ENCODE results near the gene LPAR2.

The LPAR2 gene

DNA sequence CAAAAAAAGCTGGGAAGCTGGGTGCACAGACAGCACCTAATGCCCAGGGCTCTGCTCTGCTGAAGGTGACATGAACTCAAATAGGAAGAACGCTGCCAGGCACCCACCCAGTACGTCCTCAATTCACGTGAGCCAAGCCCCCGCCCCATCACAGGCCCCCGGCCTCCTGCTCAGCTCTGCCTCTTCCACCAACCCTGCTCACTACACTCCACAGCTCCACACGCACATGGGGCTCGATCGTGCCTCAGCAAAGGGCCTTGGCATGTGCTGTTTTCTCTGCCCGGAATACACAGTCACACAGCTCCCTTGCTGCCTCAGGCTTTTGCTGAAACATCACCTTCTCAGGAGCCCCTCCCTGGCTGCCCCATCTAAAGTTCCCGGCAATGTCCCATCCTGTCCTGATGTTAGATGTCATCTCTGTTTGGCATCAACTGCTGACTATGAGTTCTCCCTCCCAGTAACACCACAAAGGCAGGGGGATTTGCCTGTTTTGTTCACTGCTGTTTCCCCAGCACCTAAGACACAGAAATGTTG, 33.2 kb upstream of the LPAR2 start:
- peak; percentile 3 for DNase-seq (ENCODE audit: extremely low spot score)
- ChIA-PET CTCF (interaction anchor here (0.7 kb wide), 1 partner anchor 25 kb away, joined by 3 read pairs; no protein-coding TSS in a partner anchor), POLR2A (interaction anchor here (1.7 kb wide), 1 partner anchor 10 kb away, joined by 7 read pairs; no protein-coding TSS in a partner anchor)
- no peak for TF ChIP-seq FOXA1 (IDR thresholded peaks at IDR 0.05)
- no peak for TF ChIP-seq L3MBTL2 (conservative IDR thresholded peaks at IDR 0.05)
- no peak for TF ChIP-seq LEF1 (IDR thresholded peaks at IDR 0.05; ENCODE audit: borderline replicate concordance)
- no peak for TF ChIP-seq BHLHE40 (IDR thresholded peaks at IDR 0.05; ENCODE audit: borderline replicate concordance)
- no peak for TF ChIP-seq FOXK2 (IDR thresholded peaks at IDR 0.05)
- no peak for TF ChIP-seq NFRKB (IDR thresholded peaks at IDR 0.05)
- no peak for TF ChIP-seq HDGF (IDR thresholded peaks at IDR 0.05; ENCODE audit: borderline replicate concordance)
- TF ChIP-seq CTBP1 (IDR thresholded peaks at IDR 0.05; ENCODE audit: borderline replicate concordance): no peak
- no peak for TF ChIP-seq SUZ12 (IDR thresholded peaks at IDR 0.05)
- TF ChIP-seq ARNT (IDR thresholded peaks at IDR 0.05): no peak
- TF ChIP-seq, protein P1, sequence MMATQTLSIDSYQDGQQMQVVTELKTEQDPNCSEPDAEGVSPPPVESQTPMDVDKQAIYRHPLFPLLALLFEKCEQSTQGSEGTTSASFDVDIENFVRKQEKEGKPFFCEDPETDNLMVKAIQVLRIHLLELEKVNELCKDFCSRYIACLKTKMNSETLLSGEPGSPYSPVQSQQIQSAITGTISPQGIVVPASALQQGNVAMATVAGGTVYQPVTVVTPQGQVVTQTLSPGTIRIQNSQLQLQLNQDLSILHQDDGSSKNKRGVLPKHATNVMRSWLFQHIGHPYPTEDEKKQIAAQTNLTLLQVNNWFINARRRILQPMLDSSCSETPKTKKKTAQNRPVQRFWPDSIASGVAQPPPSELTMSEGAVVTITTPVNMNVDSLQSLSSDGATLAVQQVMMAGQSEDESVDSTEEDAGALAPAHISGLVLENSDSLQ (IDR thresholded peaks at IDR 0.05): no peak
- TF ChIP-seq FOXM1 (IDR thresholded peaks at IDR 0.05; ENCODE audit: borderline replicate concordance): no peak
- TF ChIP-seq TARDBP (IDR thresholded peaks at IDR 0.05): no peak
- TF ChIP-seq SP1 (IDR thresholded peaks at IDR 0.05): no peak
- no peak for TF ChIP-seq ELF4 (IDR thresholded peaks at IDR 0.05)
- TF ChIP-seq ZNF384 (IDR thresholded peaks at IDR 0.05): no peak

DNA sequence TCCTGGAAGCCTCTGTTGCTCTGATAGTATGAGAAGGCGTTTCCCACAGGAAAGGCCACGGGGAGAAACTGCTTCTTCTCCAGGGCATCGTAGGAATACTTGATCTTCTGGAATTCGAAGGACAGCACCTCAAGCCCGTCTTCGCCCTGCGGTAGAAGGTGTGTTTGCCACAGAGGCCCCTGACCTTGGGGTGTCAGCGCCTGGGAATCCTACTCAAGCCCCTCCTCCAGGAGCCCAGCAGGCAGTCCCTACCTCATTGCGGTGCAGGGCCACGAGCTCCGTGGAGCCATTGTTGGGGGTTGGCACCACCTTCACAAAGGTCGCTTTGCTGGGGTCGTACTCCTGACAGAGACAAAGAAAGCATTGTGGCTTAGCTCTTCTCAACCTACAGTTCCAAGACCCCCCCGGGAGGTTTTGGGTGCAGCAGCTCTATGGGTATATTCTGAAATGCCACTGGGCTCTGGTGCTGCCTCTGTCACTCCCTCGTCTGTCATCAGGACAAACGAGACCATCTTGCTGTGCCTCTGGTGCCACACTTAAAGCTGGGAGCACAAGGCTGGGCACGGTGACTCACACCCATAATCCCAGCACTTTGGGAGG, 31.7 kb upstream of the LPAR2 start:
- CTCF ChIA-PET: no interaction called here
- POLR2A ChIA-PET: no interaction called here
- no peak for DNase-seq (ENCODE audit: extremely low spot score)
- TF ChIP-seq SP1 (IDR thresholded peaks at IDR 0.05) (no peak), SUZ12 (IDR thresholded peaks at IDR 0.05) (no peak), CTBP1 (IDR thresholded peaks at IDR 0.05; ENCODE audit: borderline replicate concordance) (no peak), LEF1 (IDR thresholded peaks at IDR 0.05; ENCODE audit: borderline replicate concordance) (no peak)

DNA sequence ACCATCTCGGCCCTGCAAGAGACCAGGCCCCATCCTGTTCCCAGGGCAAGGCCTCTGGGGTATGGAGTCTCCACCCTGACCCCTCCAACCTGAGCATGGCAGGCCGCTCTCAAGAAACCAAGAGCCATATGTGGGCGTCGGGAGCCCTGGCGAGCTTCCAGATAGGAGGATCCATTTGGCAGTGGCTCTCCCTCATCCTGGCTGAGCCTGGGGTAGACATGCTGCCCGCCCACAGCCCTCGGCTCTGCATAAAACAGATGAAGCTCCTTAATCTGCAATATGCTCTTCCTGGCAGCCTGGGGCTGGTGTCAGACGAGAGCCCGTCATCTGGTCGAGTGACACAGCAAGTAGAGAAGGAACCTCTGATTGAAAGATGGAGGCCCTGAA, 29.4 kb upstream of the LPAR2 start:
- DNase-seq (ENCODE audit: extremely low spot score): no peak
- CTCF ChIA-PET: no interaction called here
- TF ChIP-seq CTBP1 (IDR thresholded peaks at IDR 0.05; ENCODE audit: borderline replicate concordance): no peak
- no peak for TF ChIP-seq FOXA1 (IDR thresholded peaks at IDR 0.05)
- no peak for TF ChIP-seq SP1 (IDR thresholded peaks at IDR 0.05)
- no peak for TF ChIP-seq ZNF384 (IDR thresholded peaks at IDR 0.05)
- no peak for TF ChIP-seq HDGF (IDR thresholded peaks at IDR 0.05; ENCODE audit: borderline replicate concordance)
- TF ChIP-seq SUZ12 (IDR thresholded peaks at IDR 0.05): no peak
- TF ChIP-seq ARNT (IDR thresholded peaks at IDR 0.05): no peak
- TF ChIP-seq L3MBTL2 (conservative IDR thresholded peaks at IDR 0.05): no peak
- no peak for TF ChIP-seq FOXK2 (IDR thresholded peaks at IDR 0.05)
- TF ChIP-seq FOXM1 (IDR thresholded peaks at IDR 0.05; ENCODE audit: borderline replicate concordance): no peak
- no peak for TF ChIP-seq LEF1 (IDR thresholded peaks at IDR 0.05; ENCODE audit: borderline replicate concordance)
- TF ChIP-seq TARDBP (IDR thresholded peaks at IDR 0.05): no peak
- TF ChIP-seq NFRKB (IDR thresholded peaks at IDR 0.05): no peak
- TF ChIP-seq, protein P1 (IDR thresholded peaks at IDR 0.05): no peak
- TF ChIP-seq ELF4 (IDR thresholded peaks at IDR 0.05): no peak
- TF ChIP-seq BHLHE40 (IDR thresholded peaks at IDR 0.05; ENCODE audit: borderline replicate concordance): no peak
- POLR2A ChIA-PET: no interaction called here

DNA sequence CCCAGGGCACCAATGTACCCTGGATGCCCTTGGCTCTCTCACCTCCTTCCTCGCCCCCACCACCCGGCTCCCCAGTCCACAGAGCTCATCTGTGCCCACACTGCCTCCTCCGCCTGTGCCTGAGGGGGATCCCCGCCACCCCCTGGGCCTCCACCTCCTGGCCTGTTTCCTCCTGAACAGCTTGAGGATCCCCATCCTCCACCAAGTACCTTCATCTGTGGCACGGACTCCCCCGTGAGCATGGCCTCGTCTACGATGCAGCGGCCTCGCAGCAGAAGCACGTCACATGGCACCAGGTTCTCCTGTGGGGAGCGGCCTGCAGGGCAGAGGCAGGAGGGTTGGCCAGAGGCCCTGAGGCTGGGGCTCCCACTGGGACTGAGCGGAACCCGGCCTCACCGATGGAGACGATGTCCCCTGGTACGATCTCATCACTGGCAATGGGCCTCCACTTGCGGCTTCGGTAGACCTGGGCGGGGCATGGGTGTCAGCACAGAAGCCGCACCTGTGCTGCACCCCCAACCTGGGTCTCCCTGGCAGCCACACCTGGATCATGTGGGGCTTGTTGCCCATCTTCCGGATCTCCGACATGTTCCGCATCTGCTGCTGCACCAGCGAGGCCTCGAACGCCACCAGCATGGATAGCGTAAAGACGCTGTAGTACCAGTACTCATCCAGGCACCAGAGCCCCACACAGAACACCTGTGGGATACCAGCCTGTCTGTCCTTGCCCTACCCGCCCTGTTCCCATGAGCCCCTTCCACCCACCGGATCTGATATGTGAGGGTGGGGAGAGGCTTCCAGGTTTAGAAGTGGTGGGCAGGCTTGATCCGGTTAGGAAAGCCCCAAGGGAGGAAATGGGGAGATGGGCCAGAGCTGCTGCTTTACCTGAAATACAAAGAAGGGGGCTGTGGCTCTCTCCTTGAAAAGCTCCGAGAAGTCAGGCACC, 28.7 kb upstream of the LPAR2 start:
- TF ChIP-seq SUZ12 (IDR thresholded peaks at IDR 0.05) (no peak), FOXK2 (IDR thresholded peaks at IDR 0.05) (no peak), LEF1 (IDR thresholded peaks at IDR 0.05; ENCODE audit: borderline replicate concordance) (no peak), CTBP1 (IDR thresholded peaks at IDR 0.05; ENCODE audit: borderline replicate concordance) (no peak), FOXM1 (IDR thresholded peaks at IDR 0.05; ENCODE audit: borderline replicate concordance) (no peak), L3MBTL2 (conservative IDR thresholded peaks at IDR 0.05) (no peak), HDGF (IDR thresholded peaks at IDR 0.05; ENCODE audit: borderline replicate concordance) (no peak), ZNF384 (IDR thresholded peaks at IDR 0.05) (no peak), BHLHE40 (IDR thresholded peaks at IDR 0.05; ENCODE audit: borderline replicate concordance) (no peak), NFRKB (IDR thresholded peaks at IDR 0.05) (no peak)
- TF ChIP-seq, protein P1 (IDR thresholded peaks at IDR 0.05): no peak
- CTCF ChIA-PET: no interaction called here
- no peak for DNase-seq (ENCODE audit: extremely low spot score)

GRCh38 chr19:19655641-19656343, 27.8 kb upstream of the LPAR2 start:
- POLR2A ChIA-PET: no interaction called here
- DNase-seq (ENCODE audit: extremely low spot score): no peak
- TF ChIP-seq, protein P1 (IDR thresholded peaks at IDR 0.05): no peak
- no peak for TF ChIP-seq SUZ12 (IDR thresholded peaks at IDR 0.05)
- no peak for TF ChIP-seq L3MBTL2 (conservative IDR thresholded peaks at IDR 0.05)
- no peak for TF ChIP-seq FOXK2 (IDR thresholded peaks at IDR 0.05)
- no peak for TF ChIP-seq CTBP1 (IDR thresholded peaks at IDR 0.05; ENCODE audit: borderline replicate concordance)
- TF ChIP-seq TARDBP (IDR thresholded peaks at IDR 0.05): no peak
- no peak for TF ChIP-seq NFRKB (IDR thresholded peaks at IDR 0.05)
- TF ChIP-seq SP1 (IDR thresholded peaks at IDR 0.05): no peak
- no peak for TF ChIP-seq HDGF (IDR thresholded peaks at IDR 0.05; ENCODE audit: borderline replicate concordance)
- TF ChIP-seq BHLHE40 (IDR thresholded peaks at IDR 0.05; ENCODE audit: borderline replicate concordance): no peak
- TF ChIP-seq ELF4 (IDR thresholded peaks at IDR 0.05): no peak
- no peak for TF ChIP-seq LEF1 (IDR thresholded peaks at IDR 0.05; ENCODE audit: borderline replicate concordance)
- no peak for TF ChIP-seq FOXA1 (IDR thresholded peaks at IDR 0.05)
- TF ChIP-seq FOXM1 (IDR thresholded peaks at IDR 0.05; ENCODE audit: borderline replicate concordance): no peak
- no peak for TF ChIP-seq ZNF384 (IDR thresholded peaks at IDR 0.05)
- CTCF ChIA-PET: no interaction called here

More for the DNA sequence above, 28.7 kb upstream of the LPAR2 start:
- POLR2A ChIA-PET: no interaction called here

All from HEK293T (cell line).